Epithelial cell of prostate (primary cell): Measurements from ENCODE around the gene GNS.

Source experiments
- DNase-seq: peaks from one replicate; pipeline ENCODE4 v3.0.0-alpha.2; 2011; ENCODE audit warnings: low read depth, low spot score
- H3K27ac ChIP-seq: fragments of 450-650 bp; 2 replicates; pipeline ENCODE4 v1.5.1; 2017; ENCODE audit warnings: mild to moderate bottlenecking

GNS gene

DNA sequence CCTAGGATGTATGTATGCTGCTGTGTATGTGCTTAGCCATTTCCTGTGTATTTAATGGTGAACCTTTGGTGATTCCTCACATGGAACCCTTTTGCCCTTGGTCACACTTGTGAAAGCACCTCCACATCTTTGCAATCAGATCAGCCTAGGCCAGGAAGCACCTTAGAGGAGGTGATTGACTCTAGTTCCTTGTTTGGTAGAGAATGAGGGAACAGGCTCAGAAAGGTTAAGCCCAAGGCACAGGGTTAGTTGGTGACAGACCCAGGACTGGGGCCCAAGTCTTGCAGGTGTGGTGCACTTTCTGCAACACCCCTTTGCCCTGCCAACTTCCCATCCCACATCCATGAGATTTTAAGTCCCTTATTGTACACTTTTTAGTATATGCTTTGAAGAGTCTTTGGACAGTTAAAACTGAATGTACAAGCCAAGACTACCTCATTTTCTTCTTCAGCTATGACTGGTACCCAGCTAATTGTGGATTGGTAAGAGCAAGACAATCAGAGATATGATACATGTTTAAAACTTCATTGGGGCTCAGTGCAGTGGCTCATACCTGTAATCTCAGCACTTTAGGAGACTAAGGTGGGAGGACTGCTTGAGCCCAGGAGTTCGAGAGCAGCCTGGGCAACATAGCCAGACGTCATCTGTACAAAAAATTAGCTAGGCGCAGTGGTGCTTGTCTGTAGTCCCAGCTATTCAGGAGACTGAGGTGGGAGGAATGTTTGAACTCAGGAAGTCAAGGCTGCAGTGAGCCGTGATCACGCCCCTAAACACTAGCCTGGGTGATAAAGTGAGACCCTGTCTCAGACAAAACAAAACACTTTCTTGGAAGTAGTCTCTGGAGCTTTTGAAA lies 77.8 kb downstream of the GNS start:
- peak overlapping the region; percentile 98 for H3K27ac ChIP-seq
- DNase-seq, result no peak

- peak overlapping the region; percentile 98 for H3K27ac ChIP-seq
- DNase-seq, result peak; percentile 26
These were observed 79.0 kb downstream of the GNS start for GRCh38 chr12:64680235-64680634.

DNA sequence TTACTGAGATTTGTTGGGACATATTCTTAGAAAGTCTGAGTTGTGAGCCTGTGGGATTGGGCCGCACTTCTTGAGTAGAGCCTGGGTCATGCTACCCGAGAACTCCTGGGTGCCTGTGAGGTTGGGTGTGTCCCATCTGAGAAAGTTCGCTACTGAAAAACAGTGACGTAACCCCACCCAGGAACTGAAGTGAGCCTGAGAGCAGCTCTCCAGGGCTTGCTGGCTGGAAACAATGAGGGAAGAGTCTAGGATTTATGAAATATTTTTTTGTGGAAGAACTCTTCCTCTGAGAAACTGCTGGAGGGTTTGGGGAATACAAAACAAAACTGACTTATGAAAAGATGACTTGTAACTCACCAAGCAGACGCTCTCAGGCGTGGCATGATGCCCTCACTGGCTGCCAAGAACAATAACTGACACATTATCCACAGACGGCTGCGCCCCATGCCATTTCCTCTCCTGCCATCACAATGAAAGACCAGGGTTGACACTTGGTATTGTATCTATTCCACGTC lies 79.7 kb downstream of the GNS start:
- DNase-seq, result peak; percentile 82
- peak overlapping the region; percentile 98 for H3K27ac ChIP-seq

GRCh38 chr12:64678835-64679234 lies 80.4 kb downstream of the GNS start:
- H3K27ac ChIP-seq, result peak overlapping the region; percentile 98

DNA sequence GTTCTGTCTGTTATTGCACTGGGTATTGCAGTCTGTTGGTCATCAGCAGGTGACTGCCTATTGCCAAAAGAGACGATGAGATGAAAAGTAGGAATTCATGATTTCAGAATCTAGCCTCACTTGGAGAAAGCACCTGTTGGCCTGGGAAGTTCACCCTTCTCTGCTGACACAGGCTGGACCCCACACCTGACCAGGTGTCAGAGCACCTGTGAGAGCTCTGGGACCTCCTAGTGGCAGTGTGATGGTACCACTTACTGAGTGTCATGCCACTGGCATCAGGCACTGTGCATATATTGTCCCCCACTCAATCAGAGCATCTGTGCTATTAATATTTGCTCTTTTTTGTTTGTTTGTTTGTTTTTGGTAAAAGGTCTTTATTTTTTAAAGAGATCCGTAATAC lies 81.0 kb downstream of the GNS start:
- DNase-seq, result no peak
- peak overlapping the region; percentile 98 for H3K27ac ChIP-seq

More at GRCh38 chr12:64678835-64679234, 80.4 kb downstream of the GNS start:
- no peak for DNase-seq

GRCh38 chr12:64675795-64676194 lies 83.4 kb downstream of the GNS start:
- no peak for DNase-seq
- H3K27ac ChIP-seq, result no peak overlapping the region

DNA sequence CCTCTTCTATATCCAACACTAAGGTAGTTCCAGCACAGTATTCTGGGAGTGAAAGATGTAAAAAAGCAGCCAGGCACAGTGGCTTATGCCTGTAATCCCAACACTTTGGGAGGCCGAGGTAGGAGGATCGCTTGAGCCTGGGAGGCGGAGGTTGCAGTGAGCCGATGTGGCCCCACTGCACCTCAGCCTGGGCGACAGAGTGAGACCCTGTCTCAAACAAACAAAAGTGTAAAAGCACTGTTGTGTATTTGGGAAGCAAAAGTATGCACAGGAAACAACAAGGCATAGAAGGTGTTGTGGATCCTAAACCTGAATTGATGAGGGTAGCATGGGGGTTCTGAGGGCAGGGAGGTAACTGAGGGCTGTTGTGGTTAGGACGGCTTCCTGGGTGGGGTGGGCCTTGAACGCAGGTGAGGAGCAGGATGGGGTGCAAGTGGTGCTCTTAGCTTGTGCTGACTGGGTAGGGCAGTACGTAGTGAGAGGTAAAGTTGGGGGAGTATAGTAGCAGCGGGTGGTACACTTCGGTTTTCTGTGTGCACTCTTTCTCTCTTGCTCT lies 84.8 kb downstream of the GNS start:
- no peak overlapping the region for H3K27ac ChIP-seq
- no peak for DNase-seq

DNA sequence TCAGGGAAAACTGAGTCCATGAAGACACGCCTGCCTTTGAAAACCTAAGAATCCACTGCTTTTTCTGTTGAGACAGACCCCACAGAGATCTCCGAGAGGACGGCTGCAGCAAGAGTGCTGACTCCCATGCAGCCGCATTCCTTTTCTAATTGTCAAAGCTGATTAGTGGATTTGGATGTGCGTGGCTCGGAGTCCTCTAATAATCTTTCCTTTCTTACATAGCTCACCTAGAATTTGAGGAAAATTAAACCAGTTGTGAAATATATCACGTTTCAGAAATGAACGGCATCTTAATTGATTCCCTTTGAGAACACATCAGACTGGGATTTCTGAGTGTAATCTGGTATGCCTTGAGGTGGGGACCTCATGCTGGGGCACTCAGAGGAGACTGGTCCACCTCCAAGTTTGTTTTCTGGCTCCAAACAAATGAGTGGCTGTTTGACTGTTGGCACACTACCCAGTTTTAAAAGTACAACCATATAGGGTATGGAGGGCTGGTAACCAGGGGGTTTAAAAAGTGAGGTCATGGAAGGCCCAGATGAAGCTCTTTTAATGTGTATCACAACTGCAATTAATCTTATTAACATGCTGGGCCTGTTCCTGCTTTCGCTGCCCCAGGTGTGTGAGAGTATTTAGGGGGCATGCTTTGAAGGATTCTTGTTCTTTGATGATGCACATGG lies 85.6 kb downstream of the GNS start:
- H3K27ac ChIP-seq, result no peak overlapping the region
- DNase-seq, result no peak

GRCh38 chr12:64672925-64673409 lies 86.2 kb downstream of the GNS start:
- H3K27ac ChIP-seq, result peak overlapping the region; percentile 88
- DNase-seq, result no peak

DNA sequence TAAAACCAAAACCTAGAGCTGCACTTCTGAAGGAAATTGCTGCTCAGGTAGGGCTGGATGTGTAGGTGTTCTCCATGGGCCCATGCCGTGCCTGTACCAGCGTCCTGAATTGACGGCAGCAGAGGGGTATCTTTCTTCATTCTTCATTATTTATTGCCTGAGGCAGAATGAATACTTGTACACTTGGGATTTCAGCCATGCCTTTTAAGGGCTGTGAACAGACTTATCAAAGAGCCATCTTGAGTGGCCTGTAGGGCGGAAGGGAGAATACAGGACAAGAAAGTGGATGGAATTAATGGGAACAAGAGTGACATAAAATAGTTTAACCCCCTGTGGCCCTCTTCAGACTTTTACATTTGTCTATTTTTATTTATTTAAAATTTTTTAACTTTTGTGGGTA lies 87.5 kb downstream of the GNS start:
- DNase-seq, result no peak
- peak overlapping the region; percentile 88 for H3K27ac ChIP-seq

DNA sequence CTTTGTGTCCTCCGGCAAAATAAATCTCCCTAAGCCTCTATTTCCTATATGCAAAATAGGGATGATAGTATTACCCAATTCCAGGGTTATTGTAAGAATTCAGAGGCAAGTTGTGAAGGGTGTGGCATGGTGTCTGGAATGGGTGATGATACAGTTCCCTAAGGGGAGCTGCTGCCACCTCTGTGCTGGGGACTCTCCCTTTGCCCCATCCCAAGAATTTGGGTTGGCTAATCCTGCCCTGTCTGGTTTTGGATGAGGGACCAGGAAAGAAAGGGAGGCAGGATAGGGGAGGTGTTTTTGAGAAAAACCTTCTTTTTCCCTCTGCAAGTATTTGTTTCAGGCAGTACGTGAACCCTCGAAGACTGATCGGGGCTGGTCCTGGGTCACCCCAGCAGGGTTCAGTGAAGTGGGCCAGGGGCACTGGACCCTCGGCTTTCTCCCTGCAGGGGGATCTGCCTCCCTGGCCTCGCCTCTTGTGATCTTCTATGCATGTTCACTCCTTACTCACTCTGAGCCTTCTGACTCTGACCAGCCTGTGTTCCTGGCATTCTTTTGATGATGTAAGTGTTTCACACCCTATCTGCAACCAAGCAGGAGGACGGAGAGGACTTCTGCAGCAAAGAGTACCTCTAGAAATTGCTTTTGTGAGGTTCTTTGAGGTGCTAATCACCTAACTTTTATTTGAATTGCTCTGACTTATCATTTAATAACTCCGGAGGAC lies 88.1 kb downstream of the GNS start:
- peak; percentile 52 for DNase-seq
- H3K27ac ChIP-seq, result peak overlapping the region; percentile 88

DNA sequence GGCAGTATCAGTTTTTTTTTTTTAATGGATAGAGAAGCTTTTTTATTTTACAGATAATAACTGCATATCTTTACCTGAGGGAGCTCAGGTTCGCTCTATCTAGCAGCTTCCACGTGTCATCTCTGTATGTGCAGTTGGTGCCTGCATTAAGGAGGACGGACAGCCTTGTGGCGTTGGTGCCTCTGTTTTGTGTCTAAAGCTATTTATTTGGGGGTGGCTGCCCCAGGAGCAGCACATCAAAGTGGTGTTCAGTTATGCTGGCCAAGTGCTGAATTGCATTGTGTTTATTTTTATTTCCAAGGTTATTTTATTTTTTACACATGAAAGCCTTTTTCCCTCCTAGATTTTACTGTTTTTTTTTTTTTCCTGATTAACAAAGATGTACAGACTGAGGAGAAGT lies 89.2 kb downstream of the GNS start:
- DNase-seq, result no peak
- H3K27ac ChIP-seq, result no peak overlapping the region

- DNase-seq, result no peak
These were observed 89.8 kb downstream of the GNS start for GRCh38 chr12:64669270-64669842.

DNA sequence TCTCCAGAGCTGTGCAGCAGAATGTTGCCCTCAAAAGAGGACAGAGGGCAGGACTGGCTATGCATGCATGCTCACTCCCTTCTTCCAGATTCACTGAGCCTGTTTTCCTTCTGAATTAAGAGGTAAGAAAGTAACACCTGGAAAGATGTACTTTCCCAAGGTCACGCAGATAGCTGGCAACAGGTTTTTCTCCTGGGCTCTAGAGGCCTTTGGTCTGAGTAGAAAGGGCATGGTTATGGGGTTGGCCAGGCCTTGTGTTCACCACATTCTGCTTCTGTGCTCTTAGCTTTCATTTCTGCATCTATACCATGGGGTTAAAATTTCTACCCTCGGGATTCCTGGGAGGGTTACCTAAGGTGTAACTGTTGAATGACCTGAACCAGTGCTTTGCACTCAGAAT lies 91.4 kb downstream of the GNS start:
- no peak overlapping the region for H3K27ac ChIP-seq
- no peak for DNase-seq

More at GRCh38 chr12:64669270-64669842, 89.8 kb downstream of the GNS start:
- H3K27ac ChIP-seq, result peak overlapping the region; percentile 1

- H3K27ac ChIP-seq, result no peak overlapping the region
- no peak for DNase-seq
These were observed 92.9 kb downstream of the GNS start for GRCh38 chr12:64666054-64666914.

- no peak overlapping the region for H3K27ac ChIP-seq
- no peak for DNase-seq
These were observed 93.7 kb downstream of the GNS start for GRCh38 chr12:64665514-64665913.
